ENCODE measurements around the gene NPAS3. TPM values are rescaled to one million over a fixed set of nuclear protein-coding genes. Genes with fewer than 3 reads are reported as not detected.

Gene NPAS3
- polyA plus RNA-seq, 2 of the 4 experiments (the other 2 are of a cell fraction), result not detected

DNA sequence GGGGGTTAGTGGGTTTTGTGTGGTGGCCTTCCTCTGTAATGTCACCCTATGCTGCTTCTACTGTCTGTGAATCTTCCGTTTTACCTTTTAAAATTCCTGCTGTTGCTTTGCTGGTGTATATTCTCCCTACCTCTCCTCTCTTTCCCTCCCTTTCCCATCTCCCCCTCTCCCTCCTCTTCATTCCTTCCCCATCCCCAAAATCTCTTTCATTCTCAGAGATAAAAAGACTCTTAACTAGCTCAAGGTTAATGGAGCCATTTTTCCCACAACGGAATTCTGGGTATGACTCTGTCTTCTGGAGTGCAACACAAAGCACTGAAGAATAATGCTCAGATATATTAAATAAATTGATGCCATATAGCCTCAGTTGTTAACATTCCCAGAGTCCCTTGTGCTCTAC lies 864.1 kb downstream of the NPAS3 start (continued):
- no peak for TF ChIP-seq CBX2 (IDR thresholded peaks at IDR 0.05; ENCODE audit: borderline replicate concordance, low read depth)
- TF ChIP-seq, protein P1, sequence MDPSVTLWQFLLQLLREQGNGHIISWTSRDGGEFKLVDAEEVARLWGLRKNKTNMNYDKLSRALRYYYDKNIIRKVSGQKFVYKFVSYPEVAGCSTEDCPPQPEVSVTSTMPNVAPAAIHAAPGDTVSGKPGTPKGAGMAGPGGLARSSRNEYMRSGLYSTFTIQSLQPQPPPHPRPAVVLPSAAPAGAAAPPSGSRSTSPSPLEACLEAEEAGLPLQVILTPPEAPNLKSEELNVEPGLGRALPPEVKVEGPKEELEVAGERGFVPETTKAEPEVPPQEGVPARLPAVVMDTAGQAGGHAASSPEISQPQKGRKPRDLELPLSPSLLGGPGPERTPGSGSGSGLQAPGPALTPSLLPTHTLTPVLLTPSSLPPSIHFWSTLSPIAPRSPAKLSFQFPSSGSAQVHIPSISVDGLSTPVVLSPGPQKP (IDR thresholded peaks at IDR 0.05; ENCODE audit: low read depth, low read length), result no peak

DNA sequence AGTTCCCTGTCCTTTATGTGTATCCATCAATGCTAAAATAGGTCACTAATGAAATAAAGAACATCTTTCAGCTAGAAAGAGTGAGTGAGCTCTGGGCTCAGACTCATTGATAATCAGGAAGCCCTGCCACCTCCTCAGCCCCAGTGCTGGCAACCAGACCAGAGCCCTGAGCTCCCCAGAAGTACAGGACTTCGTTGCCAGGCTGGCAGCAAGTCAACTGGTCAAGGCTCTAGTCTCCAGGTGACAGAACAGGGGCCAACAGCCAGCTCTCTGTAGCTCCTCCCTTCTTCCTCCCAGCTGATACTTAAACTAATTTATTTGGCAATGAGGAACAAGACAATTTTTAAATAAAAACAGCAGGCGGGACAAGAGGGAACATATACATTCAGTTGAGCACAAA lies 866.9 kb downstream of the NPAS3 start:
- WGBS (ENCODE audit: missing lambda C conversion rate), result 0% methylated on average over 2 of the region's 2 CpGs
- DNase-seq (ENCODE audit: low read depth in 1 of 2, low spot score in 1 of 2) (no peak), ATAC-seq (0 out of 6 replicates have a peak, but pooled peaks of 1 of the 2 experiments have one; percentile 34), FAIRE-seq (no peak)
- ChIA-PET CTCF (interaction anchor here (5.0 kb wide), 1 partner anchor 13 kb away, joined by 36 read pairs; no protein-coding TSS in a partner anchor), POLR2A (no interaction called here)
- Histone ChIP-seq H3K4me2 (no peak overlapping the region), H3K4me1 (no peaks in the 10 kb centered on the region), H3K9me3 (no peaks in the 10 kb centered on the region), H3K27ac (no peak overlapping the region), H3K4me3 (no peak overlapping the region)
- TF ChIP-seq, protein P2, sequence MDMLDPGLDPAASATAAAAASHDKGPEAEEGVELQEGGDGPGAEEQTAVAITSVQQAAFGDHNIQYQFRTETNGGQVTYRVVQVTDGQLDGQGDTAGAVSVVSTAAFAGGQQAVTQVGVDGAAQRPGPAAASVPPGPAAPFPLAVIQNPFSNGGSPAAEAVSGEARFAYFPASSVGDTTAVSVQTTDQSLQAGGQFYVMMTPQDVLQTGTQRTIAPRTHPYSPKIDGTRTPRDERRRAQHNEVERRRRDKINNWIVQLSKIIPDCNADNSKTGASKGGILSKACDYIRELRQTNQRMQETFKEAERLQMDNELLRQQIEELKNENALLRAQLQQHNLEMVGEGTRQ (IDR thresholded peaks at IDR 0.05), result no peak
- TF ChIP-seq ESRRA (IDR thresholded peaks at IDR 0.05; ENCODE audit: borderline replicate concordance, low read length), result no peak
- no peak for TF ChIP-seq FOXS1 (CRISPR knock-in tag; IDR thresholded peaks at IDR 0.05)
- TF ChIP-seq HOXA7 (CRISPR knock-in tag; IDR thresholded peaks at IDR 0.05), result no peak
- no peak for TF ChIP-seq MYC (IDR thresholded peaks at IDR 0.05; ENCODE audit: borderline replicate concordance, low read length)
- TF ChIP-seq, protein P3, sequence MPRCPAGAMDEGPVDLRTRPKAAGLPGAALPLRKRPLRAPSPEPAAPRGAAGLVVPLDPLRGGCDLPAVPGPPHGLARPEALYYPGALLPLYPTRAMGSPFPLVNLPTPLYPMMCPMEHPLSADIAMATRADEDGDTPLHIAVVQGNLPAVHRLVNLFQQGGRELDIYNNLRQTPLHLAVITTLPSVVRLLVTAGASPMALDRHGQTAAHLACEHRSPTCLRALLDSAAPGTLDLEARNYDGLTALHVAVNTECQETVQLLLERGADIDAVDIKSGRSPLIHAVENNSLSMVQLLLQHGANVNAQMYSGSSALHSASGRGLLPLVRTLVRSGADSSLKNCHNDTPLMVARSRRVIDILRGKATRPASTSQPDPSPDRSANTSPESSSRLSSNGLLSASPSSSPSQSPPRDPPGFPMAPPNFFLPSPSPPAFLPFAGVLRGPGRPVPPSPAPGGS (IDR thresholded peaks at IDR 0.05), result no peak

DNA sequence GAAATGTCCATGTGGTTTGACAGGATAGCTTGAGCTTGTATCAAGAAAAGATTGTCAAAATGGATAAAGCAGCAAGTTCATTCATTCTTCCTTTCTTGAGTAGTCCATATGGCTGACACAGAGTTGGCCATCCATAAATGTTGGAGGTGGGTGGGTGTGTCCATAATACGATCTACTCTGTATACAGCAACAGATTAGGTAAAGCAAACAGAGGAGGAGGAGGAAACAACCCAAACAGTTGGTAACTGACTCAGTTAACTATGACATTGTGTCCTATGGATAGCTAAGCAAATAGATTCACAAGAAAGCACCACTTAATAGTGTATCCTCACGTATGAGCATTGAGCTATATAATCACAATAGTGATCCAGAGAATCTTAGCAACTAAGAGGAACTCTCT lies 868.2 kb downstream of the NPAS3 start:
- Histone ChIP-seq H3K27ac (no peak overlapping the region), H3K4me3 (no peak overlapping the region), H3K4me2 (no peak overlapping the region), H3K9me3 (no peaks in the 10 kb centered on the region), H3K4me1 (no peaks in the 10 kb centered on the region)
- WGBS (ENCODE audit: missing lambda C conversion rate), result 7% methylated on average over 2 of the region's 2 CpGs
- no peak for FAIRE-seq
- POLR2A ChIA-PET, result no interaction called here
- no peak for ATAC-seq
- CTCF ChIA-PET, result interaction anchor here (0.7 to 2.1 kb wide), 2 partner anchors 14 to 512 kb away, joined by 3 to 13 read pairs; no protein-coding TSS in a partner anchor
- DNase-seq (ENCODE audit: low read depth in 1 of 2, low spot score in 1 of 2), result no peak
- TF ChIP-seq SREBF2 (IDR thresholded peaks at IDR 0.05) (no peak), JUNB (IDR thresholded peaks at IDR 0.05) (no peak), FOXS1 (CRISPR knock-in tag; IDR thresholded peaks at IDR 0.05) (no peak), NR3C1 (IDR thresholded peaks at IDR 0.05) (no peak), JUN (IDR thresholded peaks at IDR 0.05) (no peak), HDAC2 (IDR thresholded peaks at IDR 0.05) (no peak), EP300 (IDR thresholded peaks at IDR 0.05) (no peak), HEYL (CRISPR knock-in tag; IDR thresholded peaks at IDR 0.05) (no peak), PHF8 (IDR thresholded peaks at IDR 0.05; ENCODE audit: borderline replicate concordance, low read depth) (no peak), ZFP36 (IDR thresholded peaks at IDR 0.05; ENCODE audit: borderline replicate concordance, partially characterized antibody) (no peak), POLR2AphosphoS2 (conservative IDR thresholded peaks at IDR 0.05; ENCODE audit: low read length) (no peak), RARB (CRISPR knock-in tag; IDR thresholded peaks at IDR 0.05) (no peak), RNF2 (IDR thresholded peaks at IDR 0.05; ENCODE audit: borderline replicate concordance, low read depth) (no peak), RCOR1 (IDR thresholded peaks at IDR 0.05; ENCODE audit: low read depth, low read length) (no peak), POLR2A (IDR thresholded peaks at IDR 0.05; ENCODE audit: low read length) (no peak)
- TF ChIP-seq, protein P4, sequence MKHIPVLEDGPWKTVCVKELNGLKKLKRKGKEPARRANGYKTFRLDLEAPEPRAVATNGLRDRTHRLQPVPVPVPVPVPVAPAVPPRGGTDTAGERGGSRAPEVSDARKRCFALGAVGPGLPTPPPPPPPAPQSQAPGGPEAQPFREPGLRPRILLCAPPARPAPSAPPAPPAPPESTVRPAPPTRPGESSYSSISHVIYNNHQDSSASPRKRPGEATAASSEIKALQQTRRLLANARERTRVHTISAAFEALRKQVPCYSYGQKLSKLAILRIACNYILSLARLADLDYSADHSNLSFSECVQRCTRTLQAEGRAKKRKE (CRISPR knock-in tag; IDR thresholded peaks at IDR 0.05; ENCODE audit: low read depth), result no peak
- TF ChIP-seq, protein P2 (IDR thresholded peaks at IDR 0.05), result no peak
- TF ChIP-seq, protein P5, sequence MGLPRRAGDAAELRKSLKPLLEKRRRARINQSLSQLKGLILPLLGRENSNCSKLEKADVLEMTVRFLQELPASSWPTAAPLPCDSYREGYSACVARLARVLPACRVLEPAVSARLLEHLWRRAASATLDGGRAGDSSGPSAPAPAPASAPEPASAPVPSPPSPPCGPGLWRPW (IDR thresholded peaks at IDR 0.05), result no peak
- TF ChIP-seq, protein P6, sequence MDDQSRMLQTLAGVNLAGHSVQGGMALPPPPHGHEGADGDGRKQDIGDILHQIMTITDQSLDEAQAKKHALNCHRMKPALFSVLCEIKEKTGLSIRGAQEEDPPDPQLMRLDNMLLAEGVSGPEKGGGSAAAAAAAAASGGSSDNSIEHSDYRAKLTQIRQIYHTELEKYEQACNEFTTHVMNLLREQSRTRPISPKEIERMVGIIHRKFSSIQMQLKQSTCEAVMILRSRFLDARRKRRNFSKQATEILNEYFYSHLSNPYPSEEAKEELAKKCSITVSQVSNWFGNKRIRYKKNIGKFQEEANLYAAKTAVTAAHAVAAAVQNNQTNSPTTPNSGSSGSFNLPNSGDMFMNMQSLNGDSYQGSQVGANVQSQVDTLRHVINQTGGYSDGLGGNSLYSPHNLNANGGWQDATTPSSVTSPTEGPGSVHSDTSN (IDR thresholded peaks at IDR 0.05), result no peak
- TF ChIP-seq, protein P7, sequence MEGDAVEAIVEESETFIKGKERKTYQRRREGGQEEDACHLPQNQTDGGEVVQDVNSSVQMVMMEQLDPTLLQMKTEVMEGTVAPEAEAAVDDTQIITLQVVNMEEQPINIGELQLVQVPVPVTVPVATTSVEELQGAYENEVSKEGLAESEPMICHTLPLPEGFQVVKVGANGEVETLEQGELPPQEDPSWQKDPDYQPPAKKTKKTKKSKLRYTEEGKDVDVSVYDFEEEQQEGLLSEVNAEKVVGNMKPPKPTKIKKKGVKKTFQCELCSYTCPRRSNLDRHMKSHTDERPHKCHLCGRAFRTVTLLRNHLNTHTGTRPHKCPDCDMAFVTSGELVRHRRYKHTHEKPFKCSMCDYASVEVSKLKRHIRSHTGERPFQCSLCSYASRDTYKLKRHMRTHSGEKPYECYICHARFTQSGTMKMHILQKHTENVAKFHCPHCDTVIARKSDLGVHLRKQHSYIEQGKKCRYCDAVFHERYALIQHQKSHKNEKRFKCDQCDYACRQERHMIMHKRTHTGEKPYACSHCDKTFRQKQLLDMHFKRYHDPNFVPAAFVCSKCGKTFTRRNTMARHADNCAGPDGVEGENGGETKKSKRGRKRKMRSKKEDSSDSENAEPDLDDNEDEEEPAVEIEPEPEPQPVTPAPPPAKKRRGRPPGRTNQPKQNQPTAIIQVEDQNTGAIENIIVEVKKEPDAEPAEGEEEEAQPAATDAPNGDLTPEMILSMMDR (IDR thresholded peaks at IDR 0.05), result no peak

Measured in A549 (cell line).